Measurements from ENCODE around the gene GNB5.

GRCh38 chr15:52153900-52154895 lies 37.0 kb downstream of the GNB5 start:
- TF ChIP-seq CTCF (conservative IDR thresholded peaks at IDR 0.05; ENCODE audit: low read depth, low read length) (no peak), EZH2 (IDR thresholded peaks at IDR 0.05; ENCODE audit: borderline replicate concordance, low read depth, low read length, poor library complexity, severe bottlenecking) (no peak)

All from A673 (cell line).